PC-3 (cell line): ENCODE measurements around the gene SULT1E1. TPM values are rescaled to one million over a fixed set of nuclear protein-coding genes. Genes with fewer than 3 reads are reported as not detected.

Experiments used
- ATAC-seq: fragments of 200-7000 bp; cut with Tn5 transposase; 2 replicates; pipeline ENCODE4 v1.9.1; 2020; ENCODE audit warnings: mild to moderate bottlenecking, moderate library complexity
- BruUV-seq: library from RNA; stranded (reverse); fragments of 400-500 nt; replicated peaks from 2 replicates; lab custom pipeline; 2021; lab: Mats Ljungman, UMichigan
- CTCF ChIA-PET: fragments of 300-600 bp; sonication (Branson Sonifier 250); formaldehyde crosslinking; loops from one replicate; lab custom pipeline; 2022; ENCODE audit warnings: antibody characterized with exemption; lab: Charles Lee
- POLR2A ChIA-PET: fragments of 300-600 bp; sonication (Branson Sonifier 250); formaldehyde crosslinking; loops from one replicate; lab custom pipeline; 2022; ENCODE audit warnings: antibody characterized with exemption; ENCODE audit not compliant: unreplicated experiment; lab: Charles Lee
- DNase-seq: peaks from one replicate; pipeline ENCODE4 v3.0.0-alpha.2; 2015
- H2AFZ ChIP-seq: fragments of 300-600 bp; sonication (generic); 2 replicates; pipeline ENCODE4 v1.6.0; 2016; ENCODE audit warnings: antibody characterized with exemption, low read length
- H3F3A ChIP-seq: fragments of 300-600 bp; sonication (generic); one replicate; pipeline ENCODE4 v1.6.0; 2017; ENCODE audit warnings: antibody characterized with exemption, low read length, control low read depth, mild to moderate bottlenecking; ENCODE audit not compliant: unreplicated experiment
- H3K27ac ChIP-seq: fragments of 300-600 bp; sonication (generic); 2 replicates; pipeline ENCODE4 v1.5.1; 2016; ENCODE audit warnings: mild to moderate bottlenecking, low read length
- H3K27me3 ChIP-seq: fragments of 300-600 bp; sonication (generic); 2 replicates; pipeline ENCODE4 v1.6.1; 2016; ENCODE audit warnings: low read length, mixed read lengths
- H3K36me3 ChIP-seq: fragments of 300-600 bp; sonication (generic); 2 replicates; pipeline ENCODE4 v1.6.1; 2016; ENCODE audit warnings: low read depth, mixed run types, low read length, mixed read lengths
- H3K4me1 ChIP-seq: fragments of 300-600 bp; sonication (generic); 2 replicates; pipeline ENCODE4 v1.5.1; 2016; ENCODE audit warnings: low read length; ENCODE audit not compliant: insufficient read depth
- H3K4me2 ChIP-seq: fragments of 300-600 bp; sonication (generic); 2 replicates; pipeline ENCODE4 v1.6.0; 2016; ENCODE audit warnings: low read length
- H3K4me3 ChIP-seq: fragments of 300-600 bp; sonication (generic); 2 replicates; pipeline ENCODE4 v1.5.1; 2016; ENCODE audit warnings: mild to moderate bottlenecking, low read length, mixed read lengths
- H3K79me2 ChIP-seq: fragments of 300-600 bp; sonication (generic); 2 replicates; pipeline ENCODE4 v1.6.1; 2017; ENCODE audit warnings: low read length, mixed read lengths
- H3K9ac ChIP-seq: fragments of 300-600 bp; sonication (generic); 2 replicates; pipeline ENCODE4 v1.6.0; 2016; ENCODE audit warnings: mild to moderate bottlenecking, low read length
- H3K9me2 ChIP-seq: fragments of 300-600 bp; sonication (generic); replicated peaks from 2 replicates; pipeline ENCODE4 v1.6.1; 2016; ENCODE audit warnings: mixed run types, low read length, mixed read lengths
- H3K9me3 ChIP-seq: fragments of 300-600 bp; sonication (generic); 2 replicates; pipeline ENCODE4 v1.6.1; 2016; ENCODE audit warnings: low read length, mixed read lengths
- H4K20me1 ChIP-seq: fragments of 300-600 bp; sonication (generic); 2 replicates; pipeline ENCODE4 v1.6.1; 2016; ENCODE audit warnings: low read length, mixed read lengths
- EZH2 ChIP-seq: fragments of 300-600 bp; sonication (generic); IDR thresholded peaks from one replicate; pipeline ENCODE4 v1.6.1; 2017; ENCODE audit warnings: antibody characterized with exemption, mild to moderate bottlenecking, low read length; ENCODE audit not compliant: unreplicated experiment
- EZH2phosphoT487 ChIP-seq: fragments of 300-600 bp; sonication (generic); IDR thresholded peaks from 2 replicates; pipeline ENCODE4 v1.6.1; 2018; ENCODE audit warnings: mild to moderate bottlenecking, antibody characterized with exemption, low read length, borderline replicate concordance
- intact Hi-C: fragments of 100-400 bp; cut with micrococcal nuclease; formaldehyde crosslinking; loops from 2 replicates; pipeline ENCODE4 v1.9.0; 2023
- total RNA-seq: library from RNA; depleted of rRNA; stranded (reverse); fragments of >200 nt; gene quantifications from 2 replicates; pipeline ENCODE4 v1.2.3, GENCODE V29; 2014
- TF ChIP-seq, protein P1 (sequence below): fragments of 300-600 bp; sonication (generic); conservative IDR thresholded peaks from 2 replicates; pipeline ENCODE4 v1.5.1; 2017; ENCODE audit warnings: antibody characterized with exemption, low read depth, mild to moderate bottlenecking, low read length

SULT1E1 gene
- total RNA-seq, 1 experiment from 2014 or later: not detected

GRCh38 chr4:69855822-69856221 lies 4.1 kb downstream of the SULT1E1 start:
- Histone ChIP-seq H3K36me3 (no peaks in the 10 kb centered on the region), H3F3A (no peaks in the 10 kb centered on the region), H3K4me2 (no peak overlapping the region), H3K9me2 (no peaks in the 10 kb centered on the region), H3K9me3 (no peaks in the 10 kb centered on the region), H4K20me1 (no peaks in the 10 kb centered on the region), H3K27ac (no peak overlapping the region), H3K9ac (no peak overlapping the region), H3K4me3 (no peak overlapping the region), H3K79me2 (no peaks in the 10 kb centered on the region), H3K4me1 (peaks cover 7% of the 10 kb centered on the region), H3K27me3 (peaks cover 6% of the 10 kb centered on the region), H2AFZ (no peak overlapping the region)
- TF ChIP-seq EZH2phosphoT487: no peak
- no peak for TF ChIP-seq EZH2
- TF ChIP-seq, protein P1, sequence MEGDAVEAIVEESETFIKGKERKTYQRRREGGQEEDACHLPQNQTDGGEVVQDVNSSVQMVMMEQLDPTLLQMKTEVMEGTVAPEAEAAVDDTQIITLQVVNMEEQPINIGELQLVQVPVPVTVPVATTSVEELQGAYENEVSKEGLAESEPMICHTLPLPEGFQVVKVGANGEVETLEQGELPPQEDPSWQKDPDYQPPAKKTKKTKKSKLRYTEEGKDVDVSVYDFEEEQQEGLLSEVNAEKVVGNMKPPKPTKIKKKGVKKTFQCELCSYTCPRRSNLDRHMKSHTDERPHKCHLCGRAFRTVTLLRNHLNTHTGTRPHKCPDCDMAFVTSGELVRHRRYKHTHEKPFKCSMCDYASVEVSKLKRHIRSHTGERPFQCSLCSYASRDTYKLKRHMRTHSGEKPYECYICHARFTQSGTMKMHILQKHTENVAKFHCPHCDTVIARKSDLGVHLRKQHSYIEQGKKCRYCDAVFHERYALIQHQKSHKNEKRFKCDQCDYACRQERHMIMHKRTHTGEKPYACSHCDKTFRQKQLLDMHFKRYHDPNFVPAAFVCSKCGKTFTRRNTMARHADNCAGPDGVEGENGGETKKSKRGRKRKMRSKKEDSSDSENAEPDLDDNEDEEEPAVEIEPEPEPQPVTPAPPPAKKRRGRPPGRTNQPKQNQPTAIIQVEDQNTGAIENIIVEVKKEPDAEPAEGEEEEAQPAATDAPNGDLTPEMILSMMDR: no peak
- no TSS peak for BruUV-seq
- ChIA-PET POLR2A (no interaction called here), CTCF (no interaction called here)
- ATAC-seq: no peak
- no peak for DNase-seq
- intact Hi-C loops: no loop called here

- Histone ChIP-seq H3K9me2 (no peaks in the 10 kb centered on the region), H3K4me1 (no peaks in the 10 kb centered on the region), H3K4me2 (no peak overlapping the region), H2AFZ (no peak overlapping the region), H3K9me3 (no peaks in the 10 kb centered on the region), H3K79me2 (no peaks in the 10 kb centered on the region), H3K27me3 (peaks cover 6% of the 10 kb centered on the region), H3F3A (no peaks in the 10 kb centered on the region), H3K36me3 (no peaks in the 10 kb centered on the region), H4K20me1 (no peaks in the 10 kb centered on the region), H3K27ac (no peak overlapping the region), H3K9ac (no peak overlapping the region), H3K4me3 (no peak overlapping the region)
- BruUV-seq: no TSS peak
- intact Hi-C loops: no loop called here
- TF ChIP-seq, protein P1: no peak
- TF ChIP-seq EZH2 (no peak), EZH2phosphoT487 (no peak)
- CTCF ChIA-PET: no interaction called here
- DNase-seq: no peak
- ATAC-seq: no peak
- POLR2A ChIA-PET: no interaction called here
Measured at GRCh38 chr4:69849969-69850368, 10.0 kb downstream of the SULT1E1 start.

- ChIA-PET CTCF (no interaction called here), POLR2A (no interaction called here)
- BruUV-seq: no TSS peak
- Histone ChIP-seq H3K4me1 (no peaks in the 10 kb centered on the region), H3K4me3 (no peak overlapping the region), H4K20me1 (no peaks in the 10 kb centered on the region), H2AFZ (no peak overlapping the region), H3K79me2 (no peaks in the 10 kb centered on the region), H3F3A (no peaks in the 10 kb centered on the region), H3K9me2 (no peaks in the 10 kb centered on the region), H3K9me3 (no peaks in the 10 kb centered on the region), H3K4me2 (no peak overlapping the region), H3K27ac (no peak overlapping the region), H3K9ac (no peak overlapping the region), H3K36me3 (no peaks in the 10 kb centered on the region), H3K27me3 (peaks cover 6% of the 10 kb centered on the region)
- no peak for ATAC-seq
- intact Hi-C loops: no loop called here
- DNase-seq: no peak
- TF ChIP-seq EZH2 (no peak), EZH2phosphoT487 (no peak)
- TF ChIP-seq, protein P1: no peak
Measured at GRCh38 chr4:69849297-69849696, 10.6 kb downstream of the SULT1E1 start.
